Measurements from ENCODE around the gene CCNQ. TPM values are rescaled to one million over a fixed set of nuclear protein-coding genes. Genes with fewer than 3 reads are reported as not detected.

The CCNQ gene
- total and polyA plus RNA-seq, 2 donors (not counting 1 experiment from before 2014, with no cell fraction given): 31.8 to 66.0 TPM

GRCh38 chrX:153634832-153635231 lies 35.9 kb upstream of the CCNQ start:
- Histone ChIP-seq H3K9ac (ENCODE audit: low read length) (no peak overlapping the region), H3K27ac (ENCODE audit: low read length in 2 of 2) (no peak overlapping the region), H3K4me1 (ENCODE audit: control insufficient read depth in 2 of 2, insufficient read depth in 2 of 2, low read length in 2 of 2) (no peaks in the 10 kb centered on the region), H3K4me2 (replicated peaks; ENCODE audit: low read depth, low read length, poor library complexity, severe bottlenecking) (no peak overlapping the region), H4K20me1 (ENCODE audit: control insufficient read depth, insufficient read depth, low read length, poor library complexity, severe bottlenecking) (no peaks in the 10 kb centered on the region), H2AFZ (ENCODE audit: insufficient read depth, low read depth, low read length, poor library complexity, severe bottlenecking) (no peak overlapping the region), H3K27me3 (replicated peaks in 1 of 4; ENCODE audit: control extremely low read depth in 1 of 4, control insufficient read depth in 3 of 4, insufficient read depth in 4 of 4, low read length in 3 of 4) (peaks cover 0 to 10% (median 0%) of the 10 kb centered on the region in 4 experiments), H3K36me3 (replicated peaks in 1 of 2; ENCODE audit: control extremely low read depth in 1 of 2, control insufficient read depth in 1 of 2, extremely low read depth in 1 of 2, insufficient read depth in 2 of 2, low read length in 1 of 2) (no peaks in the 10 kb centered on the region), H3K9me3 (ENCODE audit: control extremely low read depth in 1 of 3, control insufficient read depth in 2 of 3, insufficient read depth in 1 of 3, low read length in 2 of 3) (no peaks in the 10 kb centered on the region), H3K79me2 (ENCODE audit: control insufficient read depth, insufficient read depth, low read length) (no peaks in the 10 kb centered on the region), H3K4me3 (ENCODE audit: control extremely low read depth in 1 of 5, extremely low read depth in 1 of 5, insufficient read depth in 1 of 5, low read depth in 2 of 5, low read length in 4 of 5) (no peak overlapping the region)
- Mint-ChIP-seq H3K27ac (no peak overlapping the region), H3K4me1 (peaks cover 2% of the 10 kb centered on the region), H3K9me3 (ENCODE audit: insufficient read depth) (peaks cover 2% of the 10 kb centered on the region), H3K27me3 (peaks cover 6% of the 10 kb centered on the region), H3K4me3 (no peak overlapping the region)
- ATAC-seq (ENCODE audit: low read depth) (no peak), DNase-seq (no peak)
- TF ChIP-seq EZH2 (IDR thresholded peaks at IDR 0.05; ENCODE audit: borderline replicate concordance, insufficient read depth, low read depth, low read length, poor library complexity, severe bottlenecking) (no peak), CTCF (IDR thresholded peaks at IDR 0.05) (no peak)
- intact Hi-C loops (cut with micrococcal nuclease): no loop called here
- POLR2A ChIA-PET: no interaction called here
- 95% methylated on average over 12 of the region's 15 CpGs for WGBS (ENCODE audit: insufficient coverage)
- CTCF ChIA-PET: no interaction called here

- Histone ChIP-seq H3K36me3 (replicated peaks in 1 of 2; ENCODE audit: control extremely low read depth in 1 of 2, control insufficient read depth in 1 of 2, extremely low read depth in 1 of 2, insufficient read depth in 2 of 2, low read length in 1 of 2) (no peaks in the 10 kb centered on the region), H3K4me2 (replicated peaks; ENCODE audit: low read depth, low read length, poor library complexity, severe bottlenecking) (no peak overlapping the region), H3K9ac (ENCODE audit: low read length) (no peak overlapping the region), H4K20me1 (ENCODE audit: control insufficient read depth, insufficient read depth, low read length, poor library complexity, severe bottlenecking) (no peaks in the 10 kb centered on the region), H3K4me3 (ENCODE audit: control extremely low read depth in 1 of 5, extremely low read depth in 1 of 5, insufficient read depth in 1 of 5, low read depth in 2 of 5, low read length in 4 of 5) (no peak overlapping the region), H2AFZ (ENCODE audit: insufficient read depth, low read depth, low read length, poor library complexity, severe bottlenecking) (no peak overlapping the region), H3K4me1 (ENCODE audit: control insufficient read depth in 2 of 2, insufficient read depth in 2 of 2, low read length in 2 of 2) (no peaks in the 10 kb centered on the region), H3K27ac (ENCODE audit: low read length in 2 of 2) (no peak overlapping the region), H3K79me2 (ENCODE audit: control insufficient read depth, insufficient read depth, low read length) (no peaks in the 10 kb centered on the region), H3K27me3 (replicated peaks in 1 of 4; ENCODE audit: control extremely low read depth in 1 of 4, control insufficient read depth in 3 of 4, insufficient read depth in 4 of 4, low read length in 3 of 4) (peaks cover 0 to 5% (median 0%) of the 10 kb centered on the region in 4 experiments), H3K9me3 (ENCODE audit: control extremely low read depth in 1 of 3, control insufficient read depth in 2 of 3, insufficient read depth in 1 of 3, low read length in 2 of 3) (no peaks in the 10 kb centered on the region)
- no peak for DNase-seq
- 97% methylated on average over 6 of the region's 9 CpGs for WGBS (ENCODE audit: insufficient coverage)
- Mint-ChIP-seq H3K27me3 (peaks cover 7% of the 10 kb centered on the region), H3K4me1 (peaks cover 2% of the 10 kb centered on the region), H3K27ac (no peak overlapping the region), H3K4me3 (no peak overlapping the region), H3K9me3 (ENCODE audit: insufficient read depth) (peaks cover 2% of the 10 kb centered on the region)
- ChIA-PET CTCF (no interaction called here), POLR2A (no interaction called here)
- no peak for TF ChIP-seq CTCF (IDR thresholded peaks at IDR 0.05)
- TF ChIP-seq EZH2 (IDR thresholded peaks at IDR 0.05; ENCODE audit: borderline replicate concordance, insufficient read depth, low read depth, low read length, poor library complexity, severe bottlenecking): no peak
- no peak for ATAC-seq (ENCODE audit: low read depth)
- intact Hi-C loops (cut with micrococcal nuclease): no loop called here
Observed at GRCh38 chrX:153634236-153634635, 35.3 kb upstream of the CCNQ start.
